ENCODE data around the gene RUNX3. TPM values are rescaled to one million over a fixed set of nuclear protein-coding genes. Genes with fewer than 3 reads are reported as not detected.
A peak's percentile ranks its signal among the peaks of the same experiment; 100 is the strongest.

The RUNX3 gene
- polyA plus RNA-seq, 3 donors = 4.4 to 27.9 (median 6.7) TPM

GRCh38 chr1:24940231-24940630, 10.2 kb upstream of the RUNX3 start:
- no peak overlapping the region for H3K4me2 ChIP-seq (replicated peaks; ENCODE audit: extremely low read depth, low read length, poor library complexity, severe bottlenecking)
- H3K9ac ChIP-seq (ENCODE audit: insufficient read depth, low read length, poor library complexity, severe bottlenecking) = no peak overlapping the region
- Mint-ChIP-seq H3K4me3 (no peak overlapping the region), H3K36me3 (no peaks in the 10 kb centered on the region), H3K27ac (no peak overlapping the region), H3K4me1 (peaks cover 6% of the 10 kb centered on the region), H3K27me3 (ENCODE audit: low read depth in 3 of 3) (peaks cover 0 to 7% (median 7%) of the 10 kb centered on the region in 3 donors), H3K9me3 (no peaks in the 10 kb centered on the region)
- no peaks in the 10 kb centered on the region for H3K4me1 ChIP-seq (ENCODE audit: control insufficient read depth in 1 of 2, insufficient read depth in 2 of 2, low read length in 2 of 2)
- intact Hi-C loops (cut with micrococcal nuclease) = loop anchor here in 1 of 2 donors (5.0 kb wide), 1 partner anchor 102 kb away; no protein-coding TSS in a partner anchor
- H4K20me1 ChIP-seq (ENCODE audit: insufficient read depth, low read length) = no peaks in the 10 kb centered on the region
- WGBS (ENCODE audit: insufficient coverage) = 96% methylated on average over 5 of the region's 7 CpGs
- no peak for DNase-seq
- no peak overlapping the region for H2AFZ ChIP-seq (ENCODE audit: insufficient read depth, low read depth, low read length, poor library complexity, severe bottlenecking)
- H3K79me2 ChIP-seq (ENCODE audit: insufficient read depth, low read length) = no peaks in the 10 kb centered on the region
- H3K27ac ChIP-seq (ENCODE audit: low read depth in 1 of 2, low read length in 2 of 2) = no peak overlapping the region
- no peaks in the 10 kb centered on the region for H3K36me3 ChIP-seq (replicated peaks in 1 of 2; ENCODE audit: control insufficient read depth in 1 of 2, insufficient read depth in 2 of 2, low read length in 2 of 2)
- H3K27me3 ChIP-seq (ENCODE audit: control insufficient read depth in 2 of 2, insufficient read depth in 2 of 2, low read length in 2 of 2) = no peaks in the 10 kb centered on the region
- TF ChIP-seq CTCF (IDR thresholded peaks at IDR 0.05) = no peak
- H3K9me3 ChIP-seq (replicated peaks in 1 of 2; ENCODE audit: control insufficient read depth in 1 of 2, insufficient read depth in 1 of 2, low read length in 2 of 2) = no peaks in the 10 kb centered on the region
- no peak overlapping the region for H3K4me3 ChIP-seq (replicated peaks in 1 of 3; ENCODE audit: low read depth in 2 of 3, low read length in 3 of 3)

GRCh38 chr1:24939675-24940193, 9.7 kb upstream of the RUNX3 start:
- intact Hi-C loops (cut with micrococcal nuclease) = loop anchor here in 1 of 2 donors (5.0 kb wide), 1 partner anchor 103 kb away; no protein-coding TSS in a partner anchor
- H3K36me3 Mint-ChIP-seq = no peaks in the 10 kb centered on the region
- Histone ChIP-seq H3K36me3 (replicated peaks in 1 of 2; ENCODE audit: control insufficient read depth in 1 of 2, insufficient read depth in 2 of 2, low read length in 2 of 2) (no peaks in the 10 kb centered on the region), H3K4me1 (ENCODE audit: control insufficient read depth in 1 of 2, insufficient read depth in 2 of 2, low read length in 2 of 2) (no peaks in the 10 kb centered on the region), H3K27ac (ENCODE audit: low read depth in 1 of 2, low read length in 2 of 2) (no peak overlapping the region), H3K79me2 (ENCODE audit: insufficient read depth, low read length) (no peaks in the 10 kb centered on the region), H3K4me2 (replicated peaks; ENCODE audit: extremely low read depth, low read length, poor library complexity, severe bottlenecking) (no peak overlapping the region), H3K27me3 (ENCODE audit: control insufficient read depth in 2 of 2, insufficient read depth in 2 of 2, low read length in 2 of 2) (no peaks in the 10 kb centered on the region), H3K4me3 (replicated peaks in 1 of 3; ENCODE audit: low read depth in 2 of 3, low read length in 3 of 3) (no peak overlapping the region), H3K9me3 (replicated peaks in 1 of 2; ENCODE audit: control insufficient read depth in 1 of 2, insufficient read depth in 1 of 2, low read length in 2 of 2) (no peaks in the 10 kb centered on the region), H2AFZ (ENCODE audit: insufficient read depth, low read depth, low read length, poor library complexity, severe bottlenecking) (no peak overlapping the region), H3K9ac (ENCODE audit: insufficient read depth, low read length, poor library complexity, severe bottlenecking) (no peak overlapping the region), H4K20me1 (ENCODE audit: insufficient read depth, low read length) (no peaks in the 10 kb centered on the region)
- DNase-seq = no peak
- peaks cover 6% of the 10 kb centered on the region for H3K4me1 Mint-ChIP-seq
- 88% methylated on average over 2 of the region's 4 CpGs for WGBS (ENCODE audit: insufficient coverage)
- peaks cover 0 to 7% (median 7%) of the 10 kb centered on the region in 3 donors for H3K27me3 Mint-ChIP-seq (ENCODE audit: low read depth in 3 of 3)
- H3K9me3 Mint-ChIP-seq = no peaks in the 10 kb centered on the region
- no peak for TF ChIP-seq CTCF (IDR thresholded peaks at IDR 0.05)
- H3K27ac Mint-ChIP-seq = peak overlapping the region in 3 of 7 donors; percentile 49 to 79 (median 58)
- H3K4me3 Mint-ChIP-seq = no peak overlapping the region
